Nephron progenitor cell (in vitro differentiated cells): ENCODE results near the gene BSCL2.
"Not testable (repeated sequence)": the region's sequence is repeated elsewhere in the genome, so short reads cannot be mapped to it uniquely, and the experiment has no call there.

Experiments used
- DNase-seq: peaks from one replicate; pipeline ENCODE4 v3.0.0; 2021
- H3K27ac Mint-ChIP-seq: 2 replicates; pipeline ENCODE4 v1.8.0; 2021; ENCODE audit warnings: mild to moderate bottlenecking, moderate library complexity, mixed read lengths
- H3K27me3 Mint-ChIP-seq: 2 replicates; pipeline ENCODE4 v1.8.0; 2021; ENCODE audit warnings: mild to moderate bottlenecking, low read depth, mixed read lengths; ENCODE audit not compliant: poor library complexity
- H3K36me3 Mint-ChIP-seq: 2 replicates; pipeline ENCODE4 v1.8.0; 2021; ENCODE audit warnings: low read depth, mixed read lengths
- H3K4me1 Mint-ChIP-seq: 2 replicates; pipeline ENCODE4 v1.8.0; 2021; ENCODE audit warnings: mixed read lengths
- H3K4me3 Mint-ChIP-seq: 2 replicates; pipeline ENCODE4 v1.8.0; 2021; ENCODE audit warnings: mild to moderate bottlenecking, moderate library complexity, mixed read lengths
- H3K9me3 Mint-ChIP-seq: 2 replicates; pipeline ENCODE4 v1.8.0; 2021; ENCODE audit warnings: mild to moderate bottlenecking, moderate library complexity, mixed read lengths
- TF ChIP-seq, protein P1 (sequence below): fragments of 200-600 bp; sonication (generic); IDR thresholded peaks from 2 replicates; pipeline ENCODE4 v1.5.0; 2021; ENCODE audit warnings: antibody characterized with exemption

The BSCL2 gene

DNA sequence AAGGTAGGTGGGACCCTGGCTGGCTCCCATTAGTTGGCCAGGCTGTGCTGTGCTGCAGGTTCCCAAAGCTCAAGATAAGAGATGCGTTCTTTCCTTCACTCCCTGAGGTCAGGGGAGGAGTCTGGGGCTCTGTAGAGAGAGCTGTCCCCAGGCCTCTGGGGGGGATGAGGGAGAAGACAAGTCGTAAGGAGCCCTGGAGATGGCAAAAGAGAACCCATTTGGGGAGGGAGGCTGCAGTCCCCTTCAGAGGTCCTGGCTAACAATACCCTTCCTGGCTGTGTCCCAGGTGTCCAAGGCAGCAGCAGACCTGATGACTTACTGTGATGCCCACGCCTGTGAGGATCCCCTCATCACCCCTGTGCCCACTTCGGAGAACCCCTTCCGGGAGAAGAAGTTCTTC, 1.2 kb upstream of the BSCL2 start:
- no peak overlapping the region for H3K27ac Mint-ChIP-seq
- no peaks in the 10 kb centered on the region for H3K9me3 Mint-ChIP-seq
- no peaks in the 10 kb centered on the region for H3K27me3 Mint-ChIP-seq
- peak overlapping the region; percentile 89 for H3K4me3 Mint-ChIP-seq
- peaks cover 32% of the 10 kb centered on the region for H3K36me3 Mint-ChIP-seq
- H3K4me1 Mint-ChIP-seq = peaks cover 62% of the 10 kb centered on the region
- TF ChIP-seq, protein P1, sequence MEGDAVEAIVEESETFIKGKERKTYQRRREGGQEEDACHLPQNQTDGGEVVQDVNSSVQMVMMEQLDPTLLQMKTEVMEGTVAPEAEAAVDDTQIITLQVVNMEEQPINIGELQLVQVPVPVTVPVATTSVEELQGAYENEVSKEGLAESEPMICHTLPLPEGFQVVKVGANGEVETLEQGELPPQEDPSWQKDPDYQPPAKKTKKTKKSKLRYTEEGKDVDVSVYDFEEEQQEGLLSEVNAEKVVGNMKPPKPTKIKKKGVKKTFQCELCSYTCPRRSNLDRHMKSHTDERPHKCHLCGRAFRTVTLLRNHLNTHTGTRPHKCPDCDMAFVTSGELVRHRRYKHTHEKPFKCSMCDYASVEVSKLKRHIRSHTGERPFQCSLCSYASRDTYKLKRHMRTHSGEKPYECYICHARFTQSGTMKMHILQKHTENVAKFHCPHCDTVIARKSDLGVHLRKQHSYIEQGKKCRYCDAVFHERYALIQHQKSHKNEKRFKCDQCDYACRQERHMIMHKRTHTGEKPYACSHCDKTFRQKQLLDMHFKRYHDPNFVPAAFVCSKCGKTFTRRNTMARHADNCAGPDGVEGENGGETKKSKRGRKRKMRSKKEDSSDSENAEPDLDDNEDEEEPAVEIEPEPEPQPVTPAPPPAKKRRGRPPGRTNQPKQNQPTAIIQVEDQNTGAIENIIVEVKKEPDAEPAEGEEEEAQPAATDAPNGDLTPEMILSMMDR = no peak
- no peak for DNase-seq

DNA sequence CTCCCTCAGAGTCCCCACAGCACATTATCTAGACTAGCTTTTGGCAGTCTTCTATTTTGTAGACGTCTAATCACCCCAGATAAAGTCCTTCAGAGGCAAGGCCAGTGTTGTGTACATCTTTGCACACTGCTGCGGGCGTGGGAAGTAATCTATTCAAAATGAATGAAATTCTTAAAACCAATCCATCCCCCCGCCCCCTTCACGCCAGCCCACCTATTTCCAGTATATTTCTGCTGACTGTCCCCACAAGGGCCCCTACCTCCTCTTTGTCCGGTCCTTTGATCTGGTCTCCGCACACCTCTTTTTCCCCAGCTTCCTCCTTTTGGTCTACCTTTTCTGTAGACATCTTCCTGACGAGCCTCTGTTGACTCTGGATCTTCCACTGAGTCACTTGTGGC, 375 bp downstream of the BSCL2 start:
- Mint-ChIP-seq H3K27ac (peak overlapping the region; percentile 98), H3K4me3 (peak overlapping the region; percentile 89)

DNA sequence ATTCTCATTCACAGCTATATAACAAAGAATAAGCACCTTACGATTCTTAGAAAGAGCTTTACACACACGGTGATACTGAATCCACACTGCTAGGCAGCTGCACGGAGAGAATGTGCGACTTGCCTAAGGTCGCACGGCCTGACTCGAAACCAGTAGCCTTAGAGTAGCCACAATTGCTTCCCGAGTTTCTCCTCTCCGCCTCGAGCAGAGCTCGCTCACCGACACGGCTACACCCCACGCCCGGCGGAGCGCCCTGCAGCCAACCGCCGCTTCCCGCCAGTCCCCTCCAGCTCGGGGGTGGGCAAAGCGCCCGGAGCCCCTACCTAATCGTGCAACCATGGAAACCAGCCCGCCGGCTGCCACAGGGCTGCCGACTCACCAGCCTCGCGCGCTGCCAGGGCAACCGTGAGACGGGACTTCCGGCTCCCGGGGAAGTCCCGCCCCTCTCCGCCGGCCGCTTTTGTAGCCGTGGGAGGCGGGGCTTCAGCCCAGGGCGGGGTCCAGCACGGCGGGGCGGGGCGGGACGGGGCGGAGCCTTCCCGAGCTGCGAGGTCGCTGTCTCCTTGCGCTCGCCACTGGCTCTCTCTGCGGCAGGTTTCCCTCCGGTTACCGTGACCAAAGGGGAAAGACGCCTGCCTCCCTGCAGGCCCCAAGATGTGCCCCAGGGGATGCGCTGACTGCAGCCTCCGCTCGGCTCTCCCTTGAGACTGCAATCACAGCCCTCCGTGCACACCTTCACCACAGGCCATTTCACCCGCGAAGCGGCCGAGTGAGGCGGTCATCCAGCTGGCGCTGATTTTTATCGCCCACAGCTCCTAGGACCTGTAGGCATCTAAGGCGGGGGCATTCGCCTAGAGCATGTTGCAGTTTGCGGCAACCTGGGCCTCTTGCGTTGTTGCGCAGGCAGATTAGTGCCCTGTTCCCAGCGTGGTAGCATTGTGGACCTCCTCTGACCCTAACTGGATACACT, 1.1 kb downstream of the BSCL2 start:
- peaks cover 48% of the 10 kb centered on the region for H3K4me1 Mint-ChIP-seq
- TF ChIP-seq, protein P1 = no peak

More for the DNA sequence above, 375 bp downstream of the BSCL2 start:
- H3K9me3 Mint-ChIP-seq = no peaks in the 10 kb centered on the region
- DNase-seq = no peak
- H3K27me3 Mint-ChIP-seq = no peaks in the 10 kb centered on the region
- H3K4me1 Mint-ChIP-seq = peaks cover 48% of the 10 kb centered on the region
- H3K36me3 Mint-ChIP-seq = peaks cover 26% of the 10 kb centered on the region
- TF ChIP-seq, protein P1 = no peak

DNA sequence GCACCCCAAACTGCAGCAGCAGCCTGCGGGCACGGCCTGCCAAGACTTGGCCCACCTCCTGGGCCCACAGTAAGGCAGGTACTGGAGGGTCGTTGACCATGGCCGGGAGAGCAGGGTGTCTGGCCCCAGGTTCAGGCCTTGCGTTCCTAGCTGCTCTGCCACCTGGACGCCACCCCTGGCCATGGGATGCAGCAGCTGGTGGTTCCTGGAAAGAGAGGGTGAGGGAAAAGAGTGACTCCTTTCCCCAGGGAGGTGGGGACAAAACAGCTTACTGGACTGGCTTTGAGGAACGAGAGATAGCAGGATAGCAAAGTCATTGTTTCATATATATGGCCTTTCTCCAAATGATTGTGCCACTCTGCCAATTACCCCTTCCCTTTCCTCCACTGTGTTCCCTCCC, 1.8 kb downstream of the BSCL2 start:
- H3K4me3 Mint-ChIP-seq = peak overlapping the region; percentile 89
- peak overlapping the region; percentile 91 for H3K27ac Mint-ChIP-seq
- H3K36me3 Mint-ChIP-seq = peaks cover 25% of the 10 kb centered on the region
- H3K27me3 Mint-ChIP-seq = no peaks in the 10 kb centered on the region
- H3K4me1 Mint-ChIP-seq = peaks cover 48% of the 10 kb centered on the region
- no peaks in the 10 kb centered on the region for H3K9me3 Mint-ChIP-seq
- TF ChIP-seq, protein P1 = no peak
- no peak for DNase-seq

More for the DNA sequence above, 1.1 kb downstream of the BSCL2 start:
- peak overlapping the region; percentile 98 for H3K27ac Mint-ChIP-seq
- no peaks in the 10 kb centered on the region for H3K27me3 Mint-ChIP-seq
- H3K36me3 Mint-ChIP-seq = peaks cover 28% of the 10 kb centered on the region
- peak overlapping the region; percentile 89 for H3K4me3 Mint-ChIP-seq
- peak; percentile 98 for DNase-seq
- H3K9me3 Mint-ChIP-seq = no peaks in the 10 kb centered on the region

DNA sequence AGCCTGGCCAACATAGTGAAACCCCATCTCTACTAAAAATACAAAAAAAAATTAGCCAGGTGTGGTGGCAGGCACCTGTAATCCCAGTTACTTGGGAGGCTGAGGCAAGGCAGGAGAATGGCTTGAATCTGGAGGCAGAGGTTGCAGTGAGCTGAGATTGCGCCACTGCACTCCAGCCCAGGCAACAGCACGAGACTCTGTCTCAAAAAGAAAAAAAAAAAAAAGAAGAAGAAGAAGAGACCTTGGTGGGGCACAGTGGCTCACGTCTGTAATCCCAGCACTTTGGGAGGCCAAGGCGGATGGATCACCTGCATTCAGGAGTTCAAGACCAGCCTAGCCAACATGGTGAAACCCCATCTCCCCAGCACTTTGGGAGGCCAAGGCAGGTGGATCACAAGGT, 3.3 kb downstream of the BSCL2 start:
- Mint-ChIP-seq H3K4me1 (peaks cover 34% of the 10 kb centered on the region), H3K36me3 (peaks cover 25% of the 10 kb centered on the region)
- H3K27ac Mint-ChIP-seq, DNase-seq, H3K9me3 Mint-ChIP-seq, H3K27me3 Mint-ChIP-seq, H3K4me3 Mint-ChIP-seq: not testable (repeated sequence)

DNA sequence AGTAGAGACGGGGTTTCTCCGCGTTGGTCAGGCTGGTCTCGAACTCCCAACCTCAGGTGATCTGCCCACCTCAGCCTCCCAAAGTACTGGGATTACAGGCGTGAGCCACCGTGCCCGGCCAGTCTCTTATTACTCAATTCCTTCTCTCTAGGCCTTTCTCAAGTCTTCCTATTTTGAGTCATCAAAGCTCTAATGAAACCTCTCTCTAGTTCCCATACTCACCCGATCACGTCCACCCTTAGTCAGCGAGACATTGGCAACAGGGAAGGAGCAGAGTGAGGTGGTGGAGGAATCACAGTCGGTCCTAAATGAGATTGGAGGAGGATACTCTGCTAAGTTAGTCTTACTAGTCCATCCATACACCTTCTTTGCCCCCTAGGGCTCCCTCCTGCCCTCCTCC, 5.0 kb downstream of the BSCL2 start:
- no peak overlapping the region for H3K4me3 Mint-ChIP-seq
- peak overlapping the region; percentile 19 for H3K27ac Mint-ChIP-seq
- H3K27me3 Mint-ChIP-seq = peaks cover 2% of the 10 kb centered on the region
- TF ChIP-seq, protein P1 = no peak
- no peaks in the 10 kb centered on the region for H3K9me3 Mint-ChIP-seq
- peaks cover 32% of the 10 kb centered on the region for H3K36me3 Mint-ChIP-seq
- H3K4me1 Mint-ChIP-seq = peaks cover 19% of the 10 kb centered on the region
- DNase-seq = no peak
